HG03280 (cell line): ENCODE data around the gene RAB25.
A peak's percentile ranks its signal among the peaks of the same experiment; 100 is the strongest.

Experiments
- ATAC-seq: cut with Tn5 transposase; IDR thresholded peaks from one replicate; pipeline ENCODE4 v1.9.1; 2021; ENCODE audit warnings: mild to moderate bottlenecking, moderate library complexity; ENCODE audit not compliant: unreplicated experiment

The RAB25 gene

GRCh38 chr1:156100205-156100995, 39.4 kb downstream of the RAB25 start:
- no peak for ATAC-seq

GRCh38 chr1:156101880-156102279, 40.9 kb downstream of the RAB25 start:
- ATAC-seq: no peak

DNA sequence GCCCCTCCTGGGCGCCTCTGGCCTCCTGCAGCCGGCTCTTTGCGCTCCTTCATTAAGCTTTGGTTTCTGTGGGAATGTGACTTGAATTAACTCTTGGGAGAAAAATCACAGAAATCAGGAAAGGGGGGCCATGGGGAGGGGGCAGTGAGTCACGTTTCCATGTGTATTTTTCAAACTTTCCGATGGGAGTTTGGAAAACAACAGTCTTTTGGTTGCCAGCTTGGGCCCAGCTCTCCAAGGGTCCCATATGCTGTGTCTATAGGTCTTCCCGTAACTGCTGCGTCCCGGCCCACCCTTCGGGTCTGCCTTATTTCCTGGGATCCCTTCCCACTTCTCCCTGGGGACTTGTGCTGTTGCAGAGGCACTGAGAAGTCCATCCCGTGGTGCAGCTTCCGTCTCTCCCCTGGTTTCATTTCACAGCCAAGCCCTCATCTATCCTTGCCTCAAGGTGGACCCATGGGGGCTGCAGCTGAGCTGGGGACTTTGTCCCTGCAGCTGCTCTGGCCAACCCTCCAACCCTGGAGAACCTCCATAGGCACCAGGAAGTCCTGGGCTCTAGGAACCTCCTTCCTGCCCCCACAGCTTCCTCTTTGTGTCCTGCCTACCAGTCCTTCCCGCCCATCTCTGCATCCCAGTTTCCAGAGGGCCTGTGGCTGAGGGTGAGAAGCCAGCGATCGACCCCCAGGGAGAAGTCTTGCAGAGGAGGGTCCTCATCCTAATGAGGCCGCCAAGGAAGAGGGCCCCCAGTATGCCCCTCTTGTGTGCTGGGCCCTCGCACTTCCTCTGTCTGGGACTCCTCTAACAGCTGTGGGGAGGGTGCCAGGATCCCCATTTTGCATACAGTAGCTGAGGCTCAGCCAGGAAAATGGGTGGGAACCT, 41.9 kb downstream of the RAB25 start:
- no peak for ATAC-seq

DNA sequence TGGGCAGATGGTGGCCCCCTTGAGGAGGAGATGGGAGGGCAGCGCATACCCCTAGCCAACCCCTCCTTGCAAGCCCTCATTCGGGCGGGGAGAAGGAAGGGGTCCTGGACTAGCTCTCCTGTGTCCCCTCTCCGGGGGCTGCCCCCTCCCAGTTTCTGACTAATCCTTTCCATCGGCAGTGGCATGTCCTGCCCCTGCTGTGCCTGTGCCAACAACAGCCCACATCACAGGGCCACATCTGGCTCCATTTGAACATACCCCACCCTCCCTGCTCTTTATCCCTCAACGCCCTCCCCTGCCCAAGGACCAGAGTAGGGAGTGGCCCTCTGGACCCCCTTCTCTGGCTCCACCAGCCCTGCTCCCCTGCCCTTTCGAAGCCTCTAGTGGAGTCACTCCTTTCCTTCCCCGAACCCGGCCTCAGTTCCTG, 42.6 kb downstream of the RAB25 start:
- ATAC-seq: no peak

DNA sequence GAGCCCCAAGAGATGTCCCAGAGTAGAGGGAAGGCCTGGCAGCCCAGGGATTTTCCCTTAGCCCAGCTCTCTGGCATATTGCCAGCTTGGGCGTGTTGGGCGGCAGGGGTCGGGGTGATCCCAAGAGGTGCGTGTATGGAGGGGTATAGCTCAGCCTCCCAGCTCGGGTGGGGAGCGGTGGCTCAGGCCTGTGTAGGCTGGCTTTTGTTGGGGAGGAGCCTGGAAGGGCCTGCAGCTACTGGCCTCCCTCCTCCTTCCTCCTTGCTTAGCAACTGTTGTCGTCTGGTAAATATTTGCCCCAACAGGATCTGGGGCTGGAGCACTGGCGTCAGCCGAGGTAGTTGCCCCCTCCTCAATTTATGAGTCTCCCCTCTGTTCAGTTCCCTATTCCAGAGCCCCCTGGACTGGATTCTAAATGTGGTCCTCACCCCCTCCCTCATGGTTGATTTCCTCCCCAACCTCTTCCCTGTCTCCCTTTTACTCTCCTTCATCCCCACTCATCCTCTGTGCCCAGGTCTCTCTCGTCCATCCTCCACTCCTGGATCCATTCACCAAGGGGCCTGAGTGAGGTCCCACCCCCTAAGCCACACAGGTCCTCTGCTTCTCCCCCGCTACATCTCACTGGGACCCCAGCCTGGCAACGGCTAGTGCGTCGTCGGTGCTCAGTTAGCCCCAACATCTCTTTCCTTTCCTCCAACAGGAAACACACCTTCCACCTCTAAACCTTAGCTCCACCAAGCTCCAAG, 43.3 kb downstream of the RAB25 start:
- ATAC-seq: no peak

GRCh38 chr1:156104861-156105832, 44.2 kb downstream of the RAB25 start:
- ATAC-seq: no peak

GRCh38 chr1:156106624-156107488, 45.9 kb downstream of the RAB25 start:
- ATAC-seq: no peak

- no peak for ATAC-seq
These were observed 47.1 kb downstream of the RAB25 start for GRCh38 chr1:156108057-156108456.

DNA sequence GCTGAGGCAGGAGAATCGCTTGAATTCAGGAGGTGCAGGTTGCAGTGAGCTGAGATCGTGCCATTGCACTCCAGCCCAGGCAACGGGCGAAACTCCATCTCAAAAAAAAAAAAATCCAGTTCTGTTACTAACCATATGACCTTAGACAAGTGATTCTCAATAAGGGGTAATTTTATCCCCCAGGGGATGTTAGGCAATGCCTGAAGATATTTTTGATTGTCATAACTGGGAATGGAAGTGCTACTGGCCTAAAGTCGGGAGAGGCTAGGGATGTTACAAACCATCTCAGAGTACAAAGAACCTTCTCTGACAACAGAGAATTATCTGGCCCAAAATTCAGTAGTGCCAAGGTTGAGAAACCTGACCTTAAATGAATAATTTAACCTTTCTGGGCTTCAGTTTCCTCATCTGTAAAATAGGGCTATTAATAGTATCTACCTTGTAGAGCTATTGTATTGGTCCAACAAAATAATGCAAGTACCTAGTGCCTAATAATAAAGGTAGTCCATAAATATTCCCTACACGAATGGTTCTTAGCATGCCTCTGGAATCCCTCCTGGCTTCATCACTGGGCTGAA, 47.8 kb downstream of the RAB25 start:
- ATAC-seq: no peak

GRCh38 chr1:156110252-156110651, 49.3 kb downstream of the RAB25 start:
- no peak for ATAC-seq

DNA sequence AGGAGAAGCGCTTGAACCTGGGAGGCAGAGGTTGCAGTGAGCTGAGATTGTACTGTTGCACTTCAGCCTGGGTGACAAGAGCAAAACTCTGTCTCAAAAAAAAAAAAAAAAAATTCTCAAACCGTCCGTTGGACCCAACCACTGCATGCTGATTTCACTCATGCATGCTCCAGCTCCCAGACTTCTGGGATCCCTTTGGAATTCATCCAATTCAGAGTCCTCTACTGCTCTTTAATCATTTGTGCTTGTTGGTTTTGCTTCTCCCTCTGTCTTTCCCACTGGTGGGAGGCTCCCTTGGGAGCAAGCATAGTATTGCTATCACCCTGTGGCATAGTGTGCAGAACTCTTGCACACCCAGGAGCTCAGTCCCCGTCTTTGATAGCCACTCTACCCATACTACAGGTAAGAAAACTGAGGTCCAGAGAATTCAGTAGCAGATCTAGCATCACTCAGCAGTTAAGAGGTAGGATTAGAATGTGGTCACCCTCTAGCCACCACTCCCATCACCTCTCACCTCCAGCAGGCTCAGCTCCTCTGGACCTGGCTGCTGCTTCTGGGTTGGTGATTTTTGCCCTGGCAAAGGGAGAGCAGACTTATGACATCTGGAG, 50.5 kb downstream of the RAB25 start:
- no peak for ATAC-seq

DNA sequence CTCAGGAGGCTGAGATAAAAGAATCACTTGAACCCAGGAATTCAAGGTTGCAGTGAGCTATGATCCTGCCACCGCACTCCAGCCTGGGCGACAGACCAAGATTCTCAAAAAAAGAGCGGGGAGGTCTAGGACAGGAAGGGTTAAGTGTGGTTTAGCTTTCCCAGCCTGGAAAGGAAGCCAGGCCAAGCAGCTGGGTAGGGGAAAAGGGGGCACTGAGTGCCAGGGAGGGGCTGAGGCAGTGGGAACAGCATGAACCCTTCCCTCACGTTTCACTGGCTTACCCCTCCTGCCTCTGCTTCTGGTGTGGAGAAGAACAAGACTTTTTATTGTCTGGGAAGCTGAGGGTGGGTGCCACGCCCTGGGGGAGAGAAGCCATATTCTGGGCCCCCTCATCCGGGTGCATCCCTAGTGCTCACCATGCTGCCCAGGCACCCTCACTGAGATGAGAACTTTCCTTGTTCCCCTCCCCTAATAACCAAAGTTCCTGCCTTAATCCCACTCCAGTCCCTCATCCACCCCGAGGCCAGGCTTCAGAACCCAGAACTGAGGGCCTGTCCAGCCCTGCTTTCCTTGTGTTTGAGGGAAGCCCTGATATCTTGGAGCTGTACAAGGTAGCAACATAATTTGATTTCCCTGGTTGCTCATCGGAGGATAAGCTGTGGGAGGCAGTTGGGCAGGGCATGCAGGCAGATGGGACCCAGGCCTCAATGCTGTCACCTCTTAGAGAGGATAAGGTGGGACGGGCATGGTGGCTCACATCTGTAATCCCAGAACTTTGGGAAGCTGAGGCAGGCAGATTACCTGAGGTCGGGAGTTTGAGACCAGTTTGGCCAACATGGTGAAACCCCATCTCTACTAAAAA, 51.5 kb downstream of the RAB25 start:
- ATAC-seq: no peak

GRCh38 chr1:156113282-156113950, 52.5 kb downstream of the RAB25 start:
- no peak for ATAC-seq

GRCh38 chr1:156114101-156114918, 53.4 kb downstream of the RAB25 start, which contains the start of gene LMNA:
Gene LMNA (plus strand): TSS chr1:156114711. CDS start chr1:156114919, 208 bp downstream.
- ATAC-seq: peak; percentile 75

DNA sequence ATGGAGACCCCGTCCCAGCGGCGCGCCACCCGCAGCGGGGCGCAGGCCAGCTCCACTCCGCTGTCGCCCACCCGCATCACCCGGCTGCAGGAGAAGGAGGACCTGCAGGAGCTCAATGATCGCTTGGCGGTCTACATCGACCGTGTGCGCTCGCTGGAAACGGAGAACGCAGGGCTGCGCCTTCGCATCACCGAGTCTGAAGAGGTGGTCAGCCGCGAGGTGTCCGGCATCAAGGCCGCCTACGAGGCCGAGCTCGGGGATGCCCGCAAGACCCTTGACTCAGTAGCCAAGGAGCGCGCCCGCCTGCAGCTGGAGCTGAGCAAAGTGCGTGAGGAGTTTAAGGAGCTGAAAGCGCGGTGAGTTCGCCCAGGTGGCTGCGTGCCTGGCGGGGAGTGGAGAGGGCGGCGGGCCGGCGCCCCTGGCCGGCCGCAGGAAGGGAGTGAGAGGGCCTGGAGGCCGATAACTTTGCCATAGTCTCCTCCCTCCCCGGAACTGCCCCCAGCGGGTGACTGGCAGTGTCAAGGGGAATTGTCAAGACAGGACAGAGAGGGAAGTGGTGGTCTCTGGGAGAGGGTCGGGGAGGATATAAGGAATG, 54.1 kb downstream of the RAB25 start:
- peak; percentile 24 for ATAC-seq
